Measurements from ENCODE around the gene NAV3. TPM values are rescaled to one million over a fixed set of nuclear protein-coding genes. Genes with fewer than 3 reads are reported as not detected.

Gene NAV3
- total and polyA plus RNA-seq, 2 of the 4 experiments (the other 2 are of a cell fraction), result 25.5 to 106 TPM

DNA sequence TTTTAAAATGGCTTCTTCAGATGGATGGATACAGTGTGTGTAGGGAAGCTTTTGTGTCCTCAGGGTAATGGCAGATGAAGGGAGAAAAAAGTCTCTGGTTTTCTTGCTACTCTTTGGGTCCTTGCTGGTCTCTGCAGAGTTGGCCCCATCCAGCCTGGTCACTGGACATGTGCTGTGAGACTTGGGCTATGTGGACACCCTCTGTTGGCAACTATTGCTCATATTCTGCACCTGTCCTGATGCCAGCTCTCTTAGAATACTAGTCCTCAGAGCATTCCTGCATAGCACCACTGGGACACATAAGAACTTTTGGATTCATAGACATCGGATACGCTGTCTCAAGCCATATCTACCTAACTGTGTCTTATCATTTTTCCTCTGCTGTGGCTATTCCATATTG, 20.0 kb downstream of the NAV3 start:
- dilution Hi-C loops (cut with HindIII; ENCODE audit: low sequenced_read_pairs, unreplicated experiment), result no loop called here

More for the DNA sequence above, 20.0 kb downstream of the NAV3 start:
- no peaks in the 10 kb centered on the region for H3K9me1 ChIP-seq (ENCODE audit: insufficient read depth, low read length)
- no peak overlapping the region for H3K18ac ChIP-seq (ENCODE audit: low read depth, low read length)
- H2AK5ac ChIP-seq (ENCODE audit: low read depth, low read length), result no peak overlapping the region
- ChIA-PET CTCF (no interaction called here), POLR2A (ENCODE audit: unreplicated experiment) (no interaction called here)
- in situ Hi-C loops (cut with MboI; ENCODE audit: low sequenced_read_pairs), result no loop called here
- no peak overlapping the region for H4K91ac ChIP-seq (ENCODE audit: insufficient read depth, low read depth, low read length)
- H3K36me3 ChIP-seq (ENCODE audit: control insufficient read depth, insufficient read depth, low read length), result no peaks in the 10 kb centered on the region
- no peak overlapping the region for H2AFZ ChIP-seq (replicated peaks; ENCODE audit: low read length, poor library complexity)
- H3K4ac ChIP-seq (ENCODE audit: low read depth, low read length), result no peak overlapping the region
- no peak overlapping the region for H3K27ac ChIP-seq (ENCODE audit: insufficient read depth, low read length)
- H3K4me3 ChIP-seq (ENCODE audit: insufficient read depth, low read depth, low read length), result no peak overlapping the region
- no peak overlapping the region for H3K4me2 ChIP-seq (ENCODE audit: low read depth, low read length)
- DNase-seq (no peak), ATAC-seq (ENCODE audit: low read depth) (no peak)
- no peaks in the 10 kb centered on the region for H3K9me3 ChIP-seq (ENCODE audit: control insufficient read depth, insufficient read depth, low read length)
- no peak overlapping the region for H2BK20ac ChIP-seq (ENCODE audit: low read depth, low read length)
- no peaks in the 10 kb centered on the region for H3K79me1 ChIP-seq (ENCODE audit: low read depth in 1 of 2, low read length in 2 of 2)
- H4K20me1 ChIP-seq (ENCODE audit: insufficient read depth, low read length), result no peaks in the 10 kb centered on the region
- intact Hi-C loops (cut with micrococcal nuclease), result no loop called here
- H3K9ac ChIP-seq (ENCODE audit: low read depth, low read length), result no peak overlapping the region
- no peak overlapping the region for H2BK5ac ChIP-seq (ENCODE audit: low read depth, low read length, poor library complexity, severe bottlenecking)
- H3K14ac ChIP-seq (replicated peaks; ENCODE audit: low read depth, low read length), result no peak overlapping the region
- BruUV-seq (replicated peaks), result no TSS peak
- H4K5ac ChIP-seq (ENCODE audit: low read depth, low read length), result no peak overlapping the region
- no peak overlapping the region for H3K23ac ChIP-seq (ENCODE audit: low read depth, low read length)
- H2BK120ac ChIP-seq (ENCODE audit: low read depth, low read length), result no peak overlapping the region
- no peak overlapping the region for H2AK9ac ChIP-seq (replicated peaks; ENCODE audit: low read depth, low read length, poor library complexity)
- H2BK15ac ChIP-seq (ENCODE audit: low read depth, low read length), result no peak overlapping the region
- H4K8ac ChIP-seq (ENCODE audit: low read depth in 2 of 2, low read length in 2 of 2), result no peak overlapping the region
- 94% methylated on average over 2 of the region's 2 CpGs; no CpG with 5 or more reads in 1 of the 2 experiments for WGBS, 2 experiments (ENCODE audit: extremely low coverage in 2 of 2, insufficient read length in 1 of 2)
- H3K27me3 ChIP-seq (ENCODE audit: control insufficient read depth, insufficient read depth, low read length), result peaks cover 3% of the 10 kb centered on the region
- TF ChIP-seq MAFK (IDR thresholded peaks at IDR 0.05; ENCODE audit: low read depth, low read length), result no peak
- TF ChIP-seq ELK1 (IDR thresholded peaks at IDR 0.05; ENCODE audit: borderline replicate concordance, low read depth, low read length), result no peak
- TF ChIP-seq CEBPB (IDR thresholded peaks at IDR 0.05; ENCODE audit: low read depth, low read length), result no peak
- TF ChIP-seq, protein P1, sequence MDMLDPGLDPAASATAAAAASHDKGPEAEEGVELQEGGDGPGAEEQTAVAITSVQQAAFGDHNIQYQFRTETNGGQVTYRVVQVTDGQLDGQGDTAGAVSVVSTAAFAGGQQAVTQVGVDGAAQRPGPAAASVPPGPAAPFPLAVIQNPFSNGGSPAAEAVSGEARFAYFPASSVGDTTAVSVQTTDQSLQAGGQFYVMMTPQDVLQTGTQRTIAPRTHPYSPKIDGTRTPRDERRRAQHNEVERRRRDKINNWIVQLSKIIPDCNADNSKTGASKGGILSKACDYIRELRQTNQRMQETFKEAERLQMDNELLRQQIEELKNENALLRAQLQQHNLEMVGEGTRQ (IDR thresholded peaks at IDR 0.05; ENCODE audit: low read depth, low read length), result no peak
- no peak for TF ChIP-seq POLR2A (IDR thresholded peaks at IDR 0.05; ENCODE audit: low read depth, low read length)
- no peak for TF ChIP-seq CHD1 (IDR thresholded peaks at IDR 0.05; ENCODE audit: low read depth, low read length)
- no peak for TF ChIP-seq CTCF (conservative IDR thresholded peaks at IDR 0.05; ENCODE audit: low read depth, low read length)
- TF ChIP-seq FOS (IDR thresholded peaks at IDR 0.05; ENCODE audit: low read depth, low read length), result no peak
- TF ChIP-seq SMC3 (IDR thresholded peaks at IDR 0.05; ENCODE audit: low read depth, low read length), result no peak
- no peak for TF ChIP-seq BHLHE40 (IDR thresholded peaks at IDR 0.05; ENCODE audit: low read depth, low read length)
- TF ChIP-seq RAD21 (IDR thresholded peaks at IDR 0.05; ENCODE audit: low read length), result no peak
- TF ChIP-seq NFE2L2 (IDR thresholded peaks at IDR 0.05; ENCODE audit: low read depth, low read length), result no peak
- TF ChIP-seq RFX5 (IDR thresholded peaks at IDR 0.05; ENCODE audit: low read depth, low read length), result no peak
- no peak for TF ChIP-seq MXI1 (IDR thresholded peaks at IDR 0.05; ENCODE audit: borderline replicate concordance, low read depth, low read length)
- no peak for TF ChIP-seq MAZ (IDR thresholded peaks at IDR 0.05; ENCODE audit: borderline replicate concordance, low read depth, low read length)
- TF ChIP-seq RCOR1 (IDR thresholded peaks at IDR 0.05; ENCODE audit: insufficient replicate concordance, low read length), result no peak
- no peak overlapping the region for H3K56ac ChIP-seq (ENCODE audit: extremely low read depth, insufficient read depth, low read length)
- no peaks in the 10 kb centered on the region for H3K4me1 ChIP-seq (ENCODE audit: control insufficient read depth, insufficient read depth, low read length)

Data from IMR-90 (cell line).